PC-9 (cell line): ENCODE data around the gene DOCK2. TPM values are rescaled to one million over a fixed set of nuclear protein-coding genes. Genes with fewer than 3 reads are reported as not detected.
A peak's percentile ranks its signal among the peaks of the same experiment; 100 is the strongest.

ENCODE experiments used
- BruUV-seq: library from RNA; stranded (reverse); fragments of 400-500 nt; replicated peaks from 2 replicates; lab custom pipeline; 2021; lab: Mats Ljungman, UMichigan
- CTCF ChIA-PET: fragments of 300-600 bp; sonication (Branson Sonifier 250); formaldehyde crosslinking; loops from one replicate; lab custom pipeline; 2022; ENCODE audit warnings: antibody characterized with exemption; lab: Charles Lee
- POLR2A ChIA-PET: fragments of 300-600 bp; sonication (Branson Sonifier 250); formaldehyde crosslinking; loops from one replicate; lab custom pipeline; 2022; ENCODE audit warnings: antibody characterized with exemption; ENCODE audit not compliant: unreplicated experiment; lab: Charles Lee
- DNase-seq, 2 experiments: peaks; one replicate each; pipeline versions ENCODE4 v3.0.0 to v3.0.0-alpha.2; 2015 to 2022; ENCODE audit warnings: mixed read lengths in 1 of 2
- H2AFZ ChIP-seq: fragments of 200-600 bp; sonication (generic); 2 replicates; pipeline ENCODE4 v1.8.1; 2017; ENCODE audit warnings: antibody characterized with exemption
- H3F3A ChIP-seq: fragments of 200-600 bp; sonication (generic); 2 replicates; pipeline ENCODE4 v1.8.1; 2017; ENCODE audit warnings: antibody characterized with exemption, mild to moderate bottlenecking, low read depth; ENCODE audit not compliant: insufficient read depth
- H3K27ac ChIP-seq: fragments of 200-600 bp; sonication (generic); 2 replicates; pipeline ENCODE4 v1.6.1; 2016; ENCODE audit warnings: mixed run types
- H3K27me3 ChIP-seq: fragments of 200-600 bp; sonication (generic); 2 replicates; pipeline ENCODE4 v1.6.1; 2016; ENCODE audit warnings: low read depth, mixed run types; ENCODE audit not compliant: insufficient read depth
- H3K36me3 ChIP-seq: fragments of 200-600 bp; sonication (generic); 2 replicates; pipeline ENCODE4 v1.6.1; 2016; ENCODE audit warnings: low read depth, mixed run types
- H3K4me1 ChIP-seq: fragments of 200-600 bp; sonication (generic); replicated peaks from 2 replicates; pipeline ENCODE4 v1.6.1; 2016; ENCODE audit warnings: mixed run types; ENCODE audit not compliant: insufficient read depth
- H3K4me2 ChIP-seq: fragments of 200-600 bp; sonication (generic); 2 replicates; pipeline ENCODE4 v1.6.1; 2017; ENCODE audit warnings: mixed run types
- H3K4me3 ChIP-seq: fragments of 200-600 bp; sonication (generic); 2 replicates; pipeline ENCODE4 v1.6.1; 2016; ENCODE audit warnings: mixed run types
- H3K79me2 ChIP-seq: fragments of 200-600 bp; sonication (generic); 2 replicates; pipeline ENCODE4 v1.6.1; 2017; ENCODE audit warnings: low read depth, mixed run types
- H3K9me2 ChIP-seq: fragments of 200-600 bp; sonication (generic); 2 replicates; pipeline ENCODE4 v1.8.1; 2017; ENCODE audit warnings: mild to moderate bottlenecking; ENCODE audit not compliant: insufficient read depth
- H3K9me3 ChIP-seq: fragments of 200-600 bp; sonication (generic); 2 replicates; pipeline ENCODE4 v1.8.1; 2016; ENCODE audit warnings: low read depth; ENCODE audit not compliant: insufficient read depth
- H4K20me1 ChIP-seq: fragments of 200-600 bp; sonication (generic); 2 replicates; pipeline ENCODE4 v1.8.1; 2017; ENCODE audit not compliant: insufficient read depth
- EZH2 ChIP-seq: fragments of 200-600 bp; sonication (generic); IDR thresholded peaks from 2 replicates; pipeline ENCODE4 v1.8.0; 2017; ENCODE audit warnings: antibody characterized with exemption, low read depth
- intact Hi-C: fragments of 100-400 bp; cut with micrococcal nuclease; formaldehyde crosslinking; loops from one replicate; pipeline ENCODE4 v1.10.0; 2022; ENCODE audit not compliant: unreplicated experiment
- total RNA-seq: library from RNA; stranded (reverse); gene quantifications from 2 replicates; pipeline ENCODE4 v1.2.3, GENCODE V29; 2021
- TF ChIP-seq, protein P1 (sequence below): fragments of 200-600 bp; sonication (generic); conservative IDR thresholded peaks from 2 replicates; pipeline ENCODE4 v1.6.1; 2017; ENCODE audit warnings: mixed run types, antibody characterized with exemption, mild to moderate bottlenecking, moderate library complexity

The DOCK2 gene
- total RNA-seq, 1 experiment from 2014 or later = 0.41 TPM

DNA sequence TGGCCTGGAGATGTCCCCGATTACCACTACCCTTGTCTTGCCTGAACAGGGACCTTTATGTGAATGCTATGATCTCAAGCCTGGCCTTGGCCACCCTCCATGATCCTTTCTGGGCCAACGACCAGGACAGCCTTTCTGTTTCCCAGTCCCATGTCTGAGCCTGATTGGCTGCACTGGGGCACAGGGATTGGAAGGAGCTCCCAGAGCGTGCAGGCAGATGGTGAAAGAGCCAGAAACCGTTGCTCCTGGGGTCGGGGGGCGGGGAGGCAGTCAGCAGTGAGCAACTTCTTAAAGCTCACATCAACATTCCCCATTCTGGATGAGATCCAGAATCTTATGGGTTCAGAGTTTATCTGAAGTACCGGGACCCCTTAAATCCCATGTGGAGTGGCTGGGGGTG lies 258.9 kb downstream of the DOCK2 start:
- Histone ChIP-seq H3K4me3 (no peak overlapping the region), H4K20me1 (no peaks in the 10 kb centered on the region), H3F3A (no peaks in the 10 kb centered on the region; the same call in 1 of the 2 replicates), H3K79me2 (no peaks in the 10 kb centered on the region), H3K4me1 (peaks cover 14% of the 10 kb centered on the region), H3K4me2 (no peak overlapping the region), H3K27ac (no peak overlapping the region), H2AFZ (no peak overlapping the region), H3K27me3 (no peaks in the 10 kb centered on the region), H3K9me3 (no peaks in the 10 kb centered on the region), H3K9me2 (no peaks in the 10 kb centered on the region), H3K36me3 (no peaks in the 10 kb centered on the region)
- TF ChIP-seq EZH2 = no peak
- TF ChIP-seq, protein P1, sequence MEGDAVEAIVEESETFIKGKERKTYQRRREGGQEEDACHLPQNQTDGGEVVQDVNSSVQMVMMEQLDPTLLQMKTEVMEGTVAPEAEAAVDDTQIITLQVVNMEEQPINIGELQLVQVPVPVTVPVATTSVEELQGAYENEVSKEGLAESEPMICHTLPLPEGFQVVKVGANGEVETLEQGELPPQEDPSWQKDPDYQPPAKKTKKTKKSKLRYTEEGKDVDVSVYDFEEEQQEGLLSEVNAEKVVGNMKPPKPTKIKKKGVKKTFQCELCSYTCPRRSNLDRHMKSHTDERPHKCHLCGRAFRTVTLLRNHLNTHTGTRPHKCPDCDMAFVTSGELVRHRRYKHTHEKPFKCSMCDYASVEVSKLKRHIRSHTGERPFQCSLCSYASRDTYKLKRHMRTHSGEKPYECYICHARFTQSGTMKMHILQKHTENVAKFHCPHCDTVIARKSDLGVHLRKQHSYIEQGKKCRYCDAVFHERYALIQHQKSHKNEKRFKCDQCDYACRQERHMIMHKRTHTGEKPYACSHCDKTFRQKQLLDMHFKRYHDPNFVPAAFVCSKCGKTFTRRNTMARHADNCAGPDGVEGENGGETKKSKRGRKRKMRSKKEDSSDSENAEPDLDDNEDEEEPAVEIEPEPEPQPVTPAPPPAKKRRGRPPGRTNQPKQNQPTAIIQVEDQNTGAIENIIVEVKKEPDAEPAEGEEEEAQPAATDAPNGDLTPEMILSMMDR = no peak
- intact Hi-C loops = no loop called here
- CTCF ChIA-PET = no interaction called here
- BruUV-seq = no TSS peak
- POLR2A ChIA-PET = no interaction called here
- DNase-seq = no peak

DNA sequence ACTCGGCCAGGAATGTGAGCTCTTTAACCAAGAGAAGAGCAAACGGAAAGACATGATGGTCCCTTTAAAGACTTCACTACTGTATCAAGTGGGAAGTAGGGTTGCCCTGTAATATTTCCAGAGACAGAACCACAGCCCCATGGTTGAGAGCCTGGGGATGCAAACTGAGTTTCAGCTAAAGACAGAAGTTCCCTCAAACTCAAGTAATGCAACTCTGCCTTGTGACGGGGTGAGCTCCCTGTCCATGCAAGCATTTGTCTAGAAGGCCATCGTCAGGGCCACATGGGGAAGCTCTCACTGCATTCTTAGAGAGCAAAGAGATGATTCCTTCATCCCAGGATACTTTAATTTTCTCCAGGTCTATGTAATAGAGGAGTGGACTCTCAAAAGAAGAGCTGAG lies 260.4 kb downstream of the DOCK2 start:
- no TSS peak for BruUV-seq
- CTCF ChIA-PET = no interaction called here
- Histone ChIP-seq H3K36me3 (no peaks in the 10 kb centered on the region), H3K4me3 (no peak overlapping the region), H3K27me3 (no peaks in the 10 kb centered on the region), H3K27ac (no peak overlapping the region), H3K79me2 (no peaks in the 10 kb centered on the region), H2AFZ (no peak overlapping the region), H3K4me1 (peaks cover 23% of the 10 kb centered on the region), H3K4me2 (no peak overlapping the region), H3F3A (no peaks in the 10 kb centered on the region; the same call in 1 of the 2 replicates), H3K9me3 (no peaks in the 10 kb centered on the region), H4K20me1 (no peaks in the 10 kb centered on the region), H3K9me2 (no peaks in the 10 kb centered on the region)
- no peak for TF ChIP-seq EZH2
- TF ChIP-seq, protein P1 = no peak
- POLR2A ChIA-PET = no interaction called here
- no peak for DNase-seq
- intact Hi-C loops = no loop called here

DNA sequence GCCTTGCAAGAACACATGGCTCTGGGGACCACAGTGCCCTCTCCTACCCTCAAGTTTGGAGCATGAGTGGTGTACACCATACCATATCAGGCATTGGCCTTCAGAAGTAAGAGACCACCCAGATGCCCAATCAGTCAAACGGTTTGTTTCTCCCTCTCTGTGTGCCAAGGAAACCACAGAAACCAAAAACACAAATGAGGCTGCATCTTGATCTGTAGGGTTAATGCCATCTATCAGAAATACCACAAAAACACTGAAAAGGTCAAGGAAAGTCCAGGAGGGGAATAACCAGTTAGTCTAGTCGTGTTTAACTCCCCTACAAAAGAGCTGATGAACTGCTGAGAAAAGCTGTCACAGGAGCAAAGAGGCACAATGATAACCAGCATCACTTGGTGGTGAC lies 264.8 kb downstream of the DOCK2 start:
- BruUV-seq = no TSS peak
- no peak for DNase-seq
- Histone ChIP-seq H3K79me2 (no peaks in the 10 kb centered on the region), H3K4me1 (peaks cover 12% of the 10 kb centered on the region), H3K36me3 (no peaks in the 10 kb centered on the region), H3K27me3 (no peaks in the 10 kb centered on the region), H3K9me3 (no peaks in the 10 kb centered on the region), H3K4me3 (no peak overlapping the region), H3F3A (no peaks in the 10 kb centered on the region), H3K4me2 (0 out of 2 replicates have a peak overlapping the region, but pooled peaks have one; percentile 2), H2AFZ (no peak overlapping the region), H3K9me2 (no peaks in the 10 kb centered on the region), H3K27ac (no peak overlapping the region), H4K20me1 (no peaks in the 10 kb centered on the region)
- intact Hi-C loops = no loop called here
- ChIA-PET CTCF (no interaction called here), POLR2A (no interaction called here)
- TF ChIP-seq, protein P1 = no peak
- TF ChIP-seq EZH2 = no peak
